T-cell (primary cell): Measurements from ENCODE around the gene SEMG1. TPM values are rescaled to one million over a fixed set of nuclear protein-coding genes. Genes with fewer than 3 reads are reported as not detected.

Experiments used
- ATAC-seq, 4 experiments: fragments of 200-7000 bp in 3 of 4; fragments of 150-1000 bp in 1 of 4; cut with Tn5 transposase; replicated peaks in 1 of 4; 1 replicate in 3 of 4; 2 replicates in 1 of 4; pipeline ENCODE4 v1.10.0; 2021; ENCODE audit warnings: moderate library complexity in 3 of 4, mild to moderate bottlenecking in 2 of 4, moderate number of reproducible peaks in 1 of 4
- CTCF ChIA-PET, 2 donors: fragments of 300-600 bp; sonication (Branson Sonifier 250); formaldehyde crosslinking; loops; one replicate each; lab custom pipeline; 2022; ENCODE audit warnings: antibody characterized with exemption in 2 of 2; lab: Charles Lee
- POLR2A ChIA-PET, 2 donors: fragments of 300-600 bp; sonication (Branson Sonifier 250); formaldehyde crosslinking; loops; one replicate each; lab custom pipeline; 2022; ENCODE audit warnings: antibody characterized with exemption in 2 of 2; lab: Charles Lee
- DNase-seq, 35 experiments: peaks; one replicate each; pipeline versions ENCODE4 v3.0.0 to v3.0.0-alpha.2; 2013 to 2023
- H3K27ac ChIP-seq: one replicate; pipeline ENCODE4 v1.5.1; 2013; ENCODE audit warnings: low read length
- H3K27me3 ChIP-seq, 2 experiments: replicated peaks in 1 of 2; 1 replicate in 1 of 2; 2 replicates in 1 of 2; pipeline versions ENCODE4 v1.6.1 to v1.7.0; 2013; ENCODE audit warnings: low read length in 1 of 2, mixed read lengths in 1 of 2; ENCODE audit not compliant: control insufficient read depth in 2 of 2, insufficient read depth in 2 of 2; ENCODE audit errors: extremely low read depth in 1 of 2
- H3K36me3 ChIP-seq, 2 donors: 1 replicate in 1 of 2; 2 replicates in 1 of 2; pipeline versions ENCODE4 v1.6.1 to v1.7.0; 2013; ENCODE audit warnings: low read length in 1 of 2; ENCODE audit not compliant: control insufficient read depth in 2 of 2, insufficient read depth in 1 of 2; ENCODE audit errors: extremely low read depth in 1 of 2
- H3K4me1 ChIP-seq, 2 experiments: 1 replicate in 1 of 2; 2 replicates in 1 of 2; pipeline versions ENCODE4 v1.6.1 to v1.7.0; 2013; ENCODE audit warnings: low read length in 2 of 2, mixed read lengths in 1 of 2; ENCODE audit not compliant: insufficient read depth in 2 of 2, control insufficient read depth in 1 of 2; ENCODE audit errors: extremely low read depth in 1 of 2
- H3K4me3 ChIP-seq, 2 donors: 1 replicate in 1 of 2; 2 replicates in 1 of 2; pipeline versions ENCODE4 v1.5.1 to v1.7.0; 2013; ENCODE audit warnings: mild to moderate bottlenecking in 2 of 2, low read length in 1 of 2, moderate library complexity in 1 of 2; ENCODE audit not compliant: control insufficient read depth in 1 of 2; ENCODE audit errors: extremely low read depth in 1 of 2
- H3K9me3 ChIP-seq: 2 replicates; pipeline ENCODE4 v1.7.0; 2013
- H3K27ac Mint-ChIP-seq, 2 donors: one replicate each; pipeline ENCODE4 v1.8.0; 2020 to 2021; ENCODE audit warnings: mild to moderate bottlenecking in 2 of 2, mixed read lengths in 2 of 2
- H3K27me3 Mint-ChIP-seq, 2 donors: one replicate each; pipeline ENCODE4 v1.8.0; 2021 to 2022; ENCODE audit warnings: mixed read lengths in 2 of 2
- H3K36me3 Mint-ChIP-seq: one replicate; pipeline ENCODE4 v1.8.0; 2021; ENCODE audit warnings: mixed read lengths
- H3K4me1 Mint-ChIP-seq, 3 donors: one replicate each; pipeline ENCODE4 v1.8.0; 2020 to 2022; ENCODE audit warnings: mixed read lengths in 3 of 3, mild to moderate bottlenecking in 1 of 3
- H3K4me3 Mint-ChIP-seq, 3 donors: one replicate each; pipeline ENCODE4 v1.8.0; 2020 to 2022; ENCODE audit warnings: mild to moderate bottlenecking in 3 of 3, mixed read lengths in 3 of 3, moderate library complexity in 3 of 3
- H3K9me3 Mint-ChIP-seq, 3 donors: one replicate each; pipeline ENCODE4 v1.8.0; 2020 to 2022; ENCODE audit warnings: mixed read lengths in 3 of 3
- WGBS: methylation state at CpG from one replicate; pipeline ENCODE4 v1.1.5; 2013; ENCODE audit warnings: missing lambda C conversion rate; ENCODE audit not compliant: insufficient coverage; 5-methylcytosine and 5-hydroxymethylcytosine counted together
- total RNA-seq, 35 experiments: library from RNA in 6 of 35; stranded (reverse) in 6 of 35; fragments of 120-200 nt in 1 of 35; gene quantifications; one replicate each; pipeline versions ENCODE4 v1.2.1 to v1.2.4 and lab custom pipeline; 2013 to 2026

Gene SEMG1
- total RNA-seq, 5 donors from 2014 or later (not counting 1 experiment from before 2014, with no cell fraction given): not detected

DNA sequence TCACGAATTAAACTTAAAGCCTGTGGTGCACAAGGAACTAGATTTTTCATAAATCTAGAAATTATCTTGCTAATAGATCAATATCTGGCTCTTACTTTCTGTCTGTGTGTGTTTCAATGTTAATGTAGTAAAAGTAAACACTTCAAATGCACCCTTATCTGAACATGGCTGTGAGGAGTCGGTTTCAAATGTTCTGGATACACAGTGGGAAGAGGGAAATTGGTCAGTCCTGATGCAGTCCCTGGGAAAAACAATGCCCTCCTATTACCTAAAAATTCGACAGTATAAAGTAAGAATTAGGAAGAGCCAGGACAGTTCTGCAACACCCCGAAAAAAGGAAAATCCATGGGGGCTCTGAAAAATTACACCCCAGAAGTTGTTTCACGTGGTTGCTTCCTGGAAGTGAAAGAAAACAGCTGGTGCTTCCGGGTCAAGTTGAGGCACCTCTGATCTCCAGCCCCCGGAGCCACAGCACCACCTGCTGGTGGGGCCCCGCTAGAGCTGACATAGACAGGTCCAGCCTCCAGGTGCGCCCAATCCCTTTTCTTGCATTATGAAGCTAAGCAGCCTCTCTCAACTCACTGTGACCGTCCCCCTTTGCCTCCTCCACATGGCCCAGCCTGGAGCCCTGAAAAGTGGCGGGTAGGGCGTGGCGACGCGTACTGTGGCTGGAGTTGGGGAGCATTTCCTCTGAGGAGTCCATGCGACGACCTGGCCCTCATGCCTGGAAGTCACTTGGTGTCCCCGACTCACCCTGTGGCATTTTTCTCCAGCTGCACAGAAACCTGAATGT, 22.6 kb downstream of the SEMG1 start:
- no peaks in the 10 kb centered on the region for H3K36me3 Mint-ChIP-seq
- POLR2A ChIA-PET: no interaction called here
- Histone ChIP-seq H3K27me3 (peaks cover 6 to 20% of the 10 kb centered on the region in 2 experiments), H3K36me3 (no peaks in the 10 kb centered on the region), H3K27ac (no peak overlapping the region), H3K9me3 (no peaks in the 10 kb centered on the region), H3K4me1 (no peaks in the 10 kb centered on the region), H3K4me3 (no peak overlapping the region)
- ATAC-seq: no peak
- DNase-seq: peak in 17 of 35 experiments; percentile 3 to 24 (median 13)
- H3K27ac Mint-ChIP-seq: no peak overlapping the region
- no peaks in the 10 kb centered on the region for H3K4me1 Mint-ChIP-seq
- CTCF ChIA-PET: no interaction called here
- H3K9me3 Mint-ChIP-seq: peaks cover 0 to 6% (median 5%) of the 10 kb centered on the region in 3 donors
- peaks cover 42 to 60% of the 10 kb centered on the region in 2 donors for H3K27me3 Mint-ChIP-seq
- 73% methylated on average over 11 of the region's 18 CpGs for WGBS
- no peak overlapping the region for H3K4me3 Mint-ChIP-seq

DNA sequence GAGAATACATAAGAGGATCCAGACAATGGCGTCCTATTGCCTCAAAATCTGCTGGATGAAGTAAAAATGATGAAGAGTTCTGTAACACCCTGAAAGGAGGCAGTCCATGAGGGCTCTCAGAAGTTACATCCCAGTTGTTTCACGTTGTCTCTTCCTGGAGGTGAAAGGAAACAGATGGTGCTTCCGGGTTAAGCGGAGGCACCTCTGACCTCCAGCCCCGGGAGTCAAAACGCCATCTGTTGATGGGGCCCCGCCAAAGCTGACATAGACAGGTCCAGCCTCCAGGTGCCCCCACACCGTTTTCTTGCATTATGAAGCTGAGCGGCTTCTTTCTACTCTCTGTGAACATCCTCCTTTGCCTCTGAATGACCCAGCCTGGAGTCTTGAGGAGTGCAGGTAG, 23.8 kb downstream of the SEMG1 start:
- Mint-ChIP-seq H3K9me3 (peaks cover 0 to 13% (median 11%) of the 10 kb centered on the region in 3 donors), H3K4me3 (no peak overlapping the region), H3K27me3 (peaks cover 42 to 63% of the 10 kb centered on the region in 2 donors), H3K4me1 (no peaks in the 10 kb centered on the region), H3K27ac (no peak overlapping the region), H3K36me3 (no peaks in the 10 kb centered on the region)
- Histone ChIP-seq H3K4me3 (no peak overlapping the region), H3K27ac (no peak overlapping the region), H3K36me3 (no peaks in the 10 kb centered on the region), H3K9me3 (peaks cover 3% of the 10 kb centered on the region), H3K27me3 (peaks cover 6 to 25% of the 10 kb centered on the region in 2 experiments), H3K4me1 (no peaks in the 10 kb centered on the region)
- ChIA-PET POLR2A (no interaction called here), CTCF (no interaction called here)
- WGBS: 79% methylated on average over 7 of the region's 9 CpGs
- DNase-seq (no peak), ATAC-seq (no peak)

DNA sequence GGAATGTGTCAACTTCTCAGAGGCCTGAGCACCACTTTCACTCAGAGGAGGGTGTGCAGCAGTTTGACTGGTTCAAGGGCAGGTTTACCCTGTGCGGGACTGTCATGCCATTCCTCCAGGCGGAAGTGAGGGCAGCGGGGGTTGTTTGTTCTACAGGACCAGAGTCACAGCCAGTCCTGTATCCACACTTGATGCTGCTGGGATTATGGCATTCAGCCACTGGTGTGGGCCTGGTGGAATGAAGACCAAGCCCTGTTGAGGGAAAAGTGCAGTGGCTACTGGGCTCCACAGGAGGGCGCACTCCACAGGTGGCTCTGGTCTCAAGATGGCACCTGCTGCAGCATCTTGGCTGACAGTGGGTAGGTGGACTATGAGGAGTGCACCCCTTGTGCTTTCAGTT, 29.2 kb downstream of the SEMG1 start:
- Histone ChIP-seq H3K27me3 (peaks cover 3 to 18% of the 10 kb centered on the region in 2 experiments), H3K4me3 (no peak overlapping the region), H3K9me3 (peaks cover 3% of the 10 kb centered on the region), H3K27ac (no peak overlapping the region), H3K4me1 (no peaks in the 10 kb centered on the region), H3K36me3 (no peaks in the 10 kb centered on the region)
- Mint-ChIP-seq H3K36me3 (no peaks in the 10 kb centered on the region), H3K4me3 (no peak overlapping the region), H3K27me3 (peaks cover 48 to 61% of the 10 kb centered on the region in 2 donors), H3K9me3 (peaks cover 4 to 15% (median 15%) of the 10 kb centered on the region in 3 donors), H3K4me1 (no peaks in the 10 kb centered on the region), H3K27ac (no peak overlapping the region)
- WGBS: 81% methylated on average over 4 of the region's 4 CpGs
- CTCF ChIA-PET: no interaction called here
- DNase-seq (peak in 1 of 35 experiments; percentile 5), ATAC-seq (no peak)
- POLR2A ChIA-PET: no interaction called here

DNA sequence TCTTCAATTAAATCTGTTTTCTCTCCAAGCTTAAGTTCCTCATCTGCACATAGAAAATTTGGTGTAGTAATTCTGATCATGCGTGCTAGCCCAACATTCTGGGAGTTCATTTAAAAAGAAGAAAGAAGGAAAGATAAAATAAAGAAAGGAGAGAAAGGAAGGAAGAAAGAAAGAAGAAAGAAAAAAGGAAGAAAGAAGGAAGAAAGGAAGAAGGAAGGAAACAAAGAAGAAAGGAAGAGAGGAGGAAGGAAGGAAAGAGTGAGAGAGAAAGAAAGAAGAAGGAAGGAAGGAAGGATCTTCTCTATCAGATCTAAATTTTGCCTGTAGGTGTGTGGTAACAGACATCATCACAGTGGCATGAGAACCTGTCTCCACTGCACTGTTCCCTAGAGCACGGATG, 31.3 kb downstream of the SEMG1 start:
- H3K27me3 ChIP-seq: peaks cover 3 to 18% of the 10 kb centered on the region in 2 experiments
- no peaks in the 10 kb centered on the region for H3K36me3 ChIP-seq
- H3K9me3 ChIP-seq: peaks cover 3% of the 10 kb centered on the region
- CTCF ChIA-PET: no interaction called here
- no peak overlapping the region for H3K4me3 ChIP-seq
- H3K27ac ChIP-seq: no peak overlapping the region
- Mint-ChIP-seq H3K27ac (no peak overlapping the region), H3K4me3 (no peak overlapping the region), H3K9me3 (peaks cover 4 to 15% (median 15%) of the 10 kb centered on the region in 3 donors), H3K4me1 (no peaks in the 10 kb centered on the region), H3K27me3 (peaks cover 33 to 40% of the 10 kb centered on the region in 2 donors), H3K36me3 (no peaks in the 10 kb centered on the region)
- POLR2A ChIA-PET: no interaction called here
- H3K4me1 ChIP-seq: no peaks in the 10 kb centered on the region
- 65% methylated on average over 2 of the region's 2 CpGs for WGBS
- no peak for DNase-seq
- ATAC-seq: no peak

DNA sequence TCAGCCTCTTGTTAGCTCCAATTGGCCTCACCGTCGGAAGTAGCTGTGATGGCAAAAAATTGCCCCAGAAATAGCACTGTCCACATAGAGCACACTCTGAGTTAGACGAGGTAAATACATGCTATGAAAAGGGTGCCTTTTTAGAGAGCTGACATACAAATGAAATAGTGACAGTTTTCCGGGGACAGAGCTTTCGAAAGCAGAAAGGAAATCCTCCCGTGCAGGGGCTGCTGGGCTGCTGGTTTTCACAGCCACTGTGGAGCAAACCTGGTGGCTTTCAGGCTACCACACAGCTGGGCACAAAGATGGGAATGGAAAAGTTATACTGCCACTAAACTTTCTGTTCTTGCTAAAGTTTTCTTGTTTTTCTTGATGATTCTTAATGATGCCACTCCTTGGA, 39.3 kb downstream of the SEMG1 start:
- Histone ChIP-seq H3K9me3 (no peaks in the 10 kb centered on the region), H3K36me3 (no peaks in the 10 kb centered on the region), H3K27me3 (peaks cover 4 to 6% of the 10 kb centered on the region in 2 experiments), H3K27ac (no peak overlapping the region), H3K4me1 (no peaks in the 10 kb centered on the region), H3K4me3 (no peak overlapping the region)
- ATAC-seq (no peak), DNase-seq (no peak)
- peaks cover 42 to 56% of the 10 kb centered on the region in 2 donors for H3K27me3 Mint-ChIP-seq
- no peaks in the 10 kb centered on the region for H3K4me1 Mint-ChIP-seq
- no peak overlapping the region for H3K4me3 Mint-ChIP-seq
- no peak overlapping the region for H3K27ac Mint-ChIP-seq
- 0% methylated on average over 2 of the region's 6 CpGs for WGBS
- H3K9me3 Mint-ChIP-seq: no peaks in the 10 kb centered on the region
- H3K36me3 Mint-ChIP-seq: no peaks in the 10 kb centered on the region
- ChIA-PET POLR2A (no interaction called here), CTCF (interaction anchor here in 1 of 2 donors (0.7 kb wide), 1 partner anchor 59 kb away, joined by 3 read pairs; no protein-coding TSS in a partner anchor)

DNA sequence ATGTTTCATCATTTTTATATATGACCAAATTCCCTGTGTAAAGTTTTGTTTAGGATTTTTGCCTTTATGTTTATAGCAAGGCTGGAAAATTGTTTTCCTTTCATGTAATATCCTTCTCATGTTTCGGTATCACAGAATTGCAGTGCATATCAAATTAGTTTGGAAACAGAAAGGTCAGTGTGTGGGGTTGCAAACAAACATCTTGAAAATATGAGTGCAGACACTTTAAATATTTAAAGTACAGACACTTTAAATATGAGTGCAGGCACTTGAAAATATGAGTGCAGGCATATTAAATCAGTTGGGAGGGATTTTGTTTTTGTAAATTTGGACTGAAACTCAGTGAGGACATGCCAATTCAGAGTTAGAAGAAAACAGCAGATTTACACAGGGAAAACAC, 41.0 kb downstream of the SEMG1 start:
- H3K4me3 Mint-ChIP-seq: no peak overlapping the region
- no peaks in the 10 kb centered on the region for H3K36me3 Mint-ChIP-seq
- H3K4me1 Mint-ChIP-seq: no peaks in the 10 kb centered on the region
- no peaks in the 10 kb centered on the region for H3K36me3 ChIP-seq
- POLR2A ChIA-PET: no interaction called here
- H3K9me3 ChIP-seq: no peaks in the 10 kb centered on the region
- no peak for ATAC-seq
- H3K27ac Mint-ChIP-seq: no peak overlapping the region
- H3K27me3 Mint-ChIP-seq: peaks cover 55 to 68% of the 10 kb centered on the region in 2 donors
- CTCF ChIA-PET: no interaction called here
- peaks cover 2 to 7% of the 10 kb centered on the region in 2 experiments for H3K27me3 ChIP-seq
- H3K4me3 ChIP-seq: no peak overlapping the region
- DNase-seq: no peak
- no peak overlapping the region for H3K27ac ChIP-seq
- H3K9me3 Mint-ChIP-seq: no peaks in the 10 kb centered on the region
- no CpG with 5 or more reads among the region's 1 CpG for WGBS
- no peaks in the 10 kb centered on the region for H3K4me1 ChIP-seq
